D721Med (cell line): ENCODE results near the gene TBC1D22A.

Experiments
- DNase-seq: peaks from one replicate; pipeline ENCODE4 v3.0.0; 2011; ENCODE audit warnings: low spot score; ENCODE audit not compliant: insufficient read length
- FAIRE-seq: peaks from 2 replicates; lab custom pipeline; 2011; peaks lifted over from hg19 to GRCh38; lab: Jason Lieb, UNC
- CTCF ChIP-seq: IDR thresholded peaks from 2 replicates; pipeline ENCODE4 v1.5.1; 2012; ENCODE audit warnings: mild to moderate bottlenecking, control low read depth; ENCODE audit not compliant: insufficient read depth; ENCODE audit errors: missing control alignments

Gene TBC1D22A

GRCh38 chr22:47123827-47124442 lies 361.5 kb downstream of the TBC1D22A start:
- no peak for TF ChIP-seq CTCF
- no peak for FAIRE-seq

GRCh38 chr22:47124451-47124881 lies 362.0 kb downstream of the TBC1D22A start:
- no peak for DNase-seq
- no peak for FAIRE-seq

More at GRCh38 chr22:47123827-47124442, 361.5 kb downstream of the TBC1D22A start:
- no peak for DNase-seq

GRCh38 chr22:47124961-47125360 lies 362.5 kb downstream of the TBC1D22A start:
- no peak for TF ChIP-seq CTCF

More at GRCh38 chr22:47124451-47124881, 362.0 kb downstream of the TBC1D22A start:
- no peak for TF ChIP-seq CTCF

GRCh38 chr22:47125603-47126002 lies 363.2 kb downstream of the TBC1D22A start:
- no peak for TF ChIP-seq CTCF
- FAIRE-seq (no peak), DNase-seq (no peak)

More at GRCh38 chr22:47124961-47125360, 362.5 kb downstream of the TBC1D22A start:
- FAIRE-seq = no peak
- DNase-seq = no peak

GRCh38 chr22:47126344-47126811 lies 363.9 kb downstream of the TBC1D22A start:
- FAIRE-seq (no peak), DNase-seq (no peak)
- no peak for TF ChIP-seq CTCF

- DNase-seq = no peak
- FAIRE-seq = no peak
- no peak for TF ChIP-seq CTCF
These were observed 365.0 kb downstream of the TBC1D22A start for GRCh38 chr22:47127441-47127871.

- FAIRE-seq = no peak
- no peak for TF ChIP-seq CTCF
- DNase-seq = no peak
These were observed 365.8 kb downstream of the TBC1D22A start for GRCh38 chr22:47128216-47128615.
